AG09309 (cell line): ENCODE results near the gene MTUS2.

Experiments
- DNase-seq: peaks from one replicate; pipeline ENCODE4 v3.0.0-alpha.2; 2010; ENCODE audit warnings: low read depth
- H3K4me3 ChIP-seq: 2 replicates; pipeline ENCODE4 v1.5.1; 2011; ENCODE audit warnings: mild to moderate bottlenecking, low read depth, low read length, moderate library complexity; ENCODE audit not compliant: control insufficient read depth
- TF ChIP-seq, protein P1 (sequence below): IDR thresholded peaks from 2 replicates; pipeline ENCODE4 v1.5.1; 2011; ENCODE audit warnings: mild to moderate bottlenecking, low read depth, low read length, inconsistent platforms; ENCODE audit not compliant: insufficient read depth, control insufficient read depth; ENCODE audit errors: missing control alignments

MTUS2 gene

GRCh38 chr13:29524176-29524575, 704.0 kb downstream of the MTUS2 start:
- DNase-seq, result no peak
- TF ChIP-seq, protein P1, sequence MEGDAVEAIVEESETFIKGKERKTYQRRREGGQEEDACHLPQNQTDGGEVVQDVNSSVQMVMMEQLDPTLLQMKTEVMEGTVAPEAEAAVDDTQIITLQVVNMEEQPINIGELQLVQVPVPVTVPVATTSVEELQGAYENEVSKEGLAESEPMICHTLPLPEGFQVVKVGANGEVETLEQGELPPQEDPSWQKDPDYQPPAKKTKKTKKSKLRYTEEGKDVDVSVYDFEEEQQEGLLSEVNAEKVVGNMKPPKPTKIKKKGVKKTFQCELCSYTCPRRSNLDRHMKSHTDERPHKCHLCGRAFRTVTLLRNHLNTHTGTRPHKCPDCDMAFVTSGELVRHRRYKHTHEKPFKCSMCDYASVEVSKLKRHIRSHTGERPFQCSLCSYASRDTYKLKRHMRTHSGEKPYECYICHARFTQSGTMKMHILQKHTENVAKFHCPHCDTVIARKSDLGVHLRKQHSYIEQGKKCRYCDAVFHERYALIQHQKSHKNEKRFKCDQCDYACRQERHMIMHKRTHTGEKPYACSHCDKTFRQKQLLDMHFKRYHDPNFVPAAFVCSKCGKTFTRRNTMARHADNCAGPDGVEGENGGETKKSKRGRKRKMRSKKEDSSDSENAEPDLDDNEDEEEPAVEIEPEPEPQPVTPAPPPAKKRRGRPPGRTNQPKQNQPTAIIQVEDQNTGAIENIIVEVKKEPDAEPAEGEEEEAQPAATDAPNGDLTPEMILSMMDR, result no peak
- H3K4me3 ChIP-seq, result no peak overlapping the region

DNA sequence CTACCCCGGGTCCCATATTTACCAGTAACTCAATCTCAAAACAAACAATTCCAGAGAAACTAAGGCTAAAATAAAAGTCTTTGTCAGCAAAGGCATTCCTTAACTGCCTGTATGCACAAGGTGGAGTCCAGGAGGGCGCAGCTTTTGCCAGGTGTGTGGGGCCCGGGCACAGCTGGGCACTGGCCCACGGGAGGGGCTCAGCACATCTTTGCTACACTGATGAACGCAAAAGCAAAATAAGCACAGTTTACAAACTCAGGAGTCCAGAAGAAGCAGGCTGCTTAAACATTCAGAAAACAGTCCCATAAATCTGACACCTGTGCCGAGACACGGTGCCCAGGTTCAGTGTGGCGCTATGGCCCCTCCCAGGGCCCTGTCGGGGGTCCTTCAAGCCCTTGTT, 704.5 kb downstream of the MTUS2 start:
- TF ChIP-seq, protein P1, result no peak

DNA sequence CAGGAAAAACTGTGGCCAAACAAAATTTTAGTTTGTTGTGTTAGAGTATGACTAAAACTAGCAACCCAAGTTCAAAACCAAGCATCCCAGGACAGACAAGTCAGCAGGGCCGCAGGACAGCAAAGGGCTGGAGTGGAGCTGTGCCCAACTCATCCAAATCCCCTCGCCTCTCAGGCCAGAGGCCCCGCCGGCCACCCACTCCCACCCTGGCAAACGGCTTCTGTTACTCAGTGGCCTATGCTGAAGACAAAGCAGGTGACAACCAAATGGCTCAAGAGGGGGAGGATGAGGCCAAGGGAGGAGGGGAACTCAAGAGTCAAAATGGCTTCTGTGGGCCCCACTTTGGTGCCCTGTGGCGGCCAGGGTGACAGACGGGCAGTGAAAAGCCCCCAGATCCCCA, 705.6 kb downstream of the MTUS2 start:
- no peak for DNase-seq
- H3K4me3 ChIP-seq, result no peak overlapping the region
- TF ChIP-seq, protein P1, result no peak

More for the DNA sequence above, 704.5 kb downstream of the MTUS2 start:
- no peak overlapping the region for H3K4me3 ChIP-seq
- no peak for DNase-seq

- no peak for DNase-seq
- TF ChIP-seq, protein P1, result no peak
- no peak overlapping the region for H3K4me3 ChIP-seq
Measured at GRCh38 chr13:29526741-29527140, 706.6 kb downstream of the MTUS2 start.

DNA sequence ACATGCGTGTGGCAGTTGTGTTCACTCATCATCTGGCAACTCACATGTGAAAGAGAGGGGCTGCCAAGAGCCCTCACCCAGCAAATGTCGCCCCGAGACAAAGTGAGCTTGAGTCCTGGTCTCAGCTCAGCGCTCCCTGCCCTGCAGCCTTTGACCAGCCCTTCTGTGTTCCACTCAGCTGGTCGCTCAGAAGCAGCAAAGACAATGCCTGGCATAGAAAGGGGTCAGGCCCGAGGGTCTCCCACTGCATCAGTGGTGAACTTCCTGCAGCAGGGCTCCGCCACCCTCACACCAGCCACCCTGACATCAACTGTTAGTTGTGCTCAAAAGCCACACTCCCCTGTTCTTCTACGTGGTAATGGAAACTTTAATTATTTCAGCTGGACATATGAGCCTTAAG, 707.4 kb downstream of the MTUS2 start:
- no peak overlapping the region for H3K4me3 ChIP-seq
- DNase-seq, result no peak
- TF ChIP-seq, protein P1, result no peak

GRCh38 chr13:29527916-29528315, 707.8 kb downstream of the MTUS2 start:
- H3K4me3 ChIP-seq, result no peak overlapping the region
- no peak for DNase-seq
- TF ChIP-seq, protein P1, result no peak

DNA sequence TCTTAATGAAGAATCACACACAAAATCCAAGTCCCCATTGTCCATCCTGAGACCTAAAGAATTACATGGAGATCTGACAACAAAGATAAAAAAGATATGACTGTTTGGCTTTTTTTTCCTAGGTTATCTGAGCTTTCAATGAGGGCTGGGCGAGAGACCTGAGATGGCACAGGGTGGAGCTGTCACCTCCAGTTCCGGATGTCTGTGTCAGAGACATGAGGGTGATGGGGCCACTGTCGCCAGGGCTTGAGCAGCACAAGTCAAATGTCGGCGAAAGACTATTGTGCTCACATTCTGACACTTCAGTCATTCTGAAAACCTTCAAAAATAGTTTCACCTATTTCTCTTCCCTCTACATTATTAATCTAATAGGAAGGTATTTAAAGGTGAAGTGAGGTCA, 709.6 kb downstream of the MTUS2 start:
- DNase-seq, result no peak
- TF ChIP-seq, protein P1, result no peak
- H3K4me3 ChIP-seq, result no peak overlapping the region
